GM23338 (cell line): ENCODE data around the gene ARL8B.

Experiments used
- CREB1 ChIP-seq: fragments of 250-450 bp; sonication (Bioruptor Pico); IDR thresholded peaks from 2 replicates; pipeline ENCODE4 v1.5.0; 2020; ENCODE audit warnings: low read depth, mild to moderate bottlenecking, moderate library complexity
- CTCF ChIP-seq, 2 experiments: fragments of 200-600 bp in 1 of 2; sonication (generic) in 1 of 2; conservative IDR thresholded peaks; 2 replicates each; pipeline versions ENCODE4 v1.5.1 to v1.6.1; 2016 to 2017; ENCODE audit warnings: antibody characterized with exemption in 2 of 2, low read depth in 2 of 2, mild to moderate bottlenecking in 2 of 2, moderate library complexity in 1 of 2
- ETS1 ChIP-seq: IDR thresholded peaks from 2 replicates; pipeline ENCODE4 v1.6.1; 2016; ENCODE audit warnings: antibody characterized with exemption
- EZH2 ChIP-seq: fragments of 200-600 bp; sonication (generic); IDR thresholded peaks from one replicate; pipeline ENCODE4 v1.8.0; 2017; ENCODE audit warnings: antibody characterized with exemption, mild to moderate bottlenecking, low read depth; ENCODE audit not compliant: unreplicated experiment
- EZH2phosphoT487 ChIP-seq: fragments of 200-600 bp; sonication (generic); IDR thresholded peaks from one replicate; pipeline ENCODE4 v1.8.1; 2018; ENCODE audit warnings: antibody characterized with exemption; ENCODE audit not compliant: unreplicated experiment
- JUNB ChIP-seq: IDR thresholded peaks from one replicate; pipeline ENCODE4 v1.6.1; 2016; ENCODE audit warnings: antibody characterized with exemption; ENCODE audit not compliant: unreplicated experiment
- NANOG ChIP-seq: IDR thresholded peaks from 2 replicates; pipeline ENCODE4 v1.6.1; 2016; ENCODE audit warnings: antibody characterized with exemption, borderline replicate concordance
- POLR2AphosphoS5 ChIP-seq: IDR thresholded peaks from 2 replicates; pipeline ENCODE4 v1.6.1; 2016; ENCODE audit warnings: antibody characterized with exemption, low read depth
- REST ChIP-seq: IDR thresholded peaks from one replicate; pipeline ENCODE4 v1.6.1; 2018; ENCODE audit warnings: antibody characterized with exemption; ENCODE audit not compliant: unreplicated experiment
- ZNF114 ChIP-seq: fragments of 250-450 bp; sonication (Bioruptor Pico); IDR thresholded peaks from 2 replicates; pipeline ENCODE4 v1.5.0; 2020; ENCODE audit warnings: mild to moderate bottlenecking, moderate library complexity
- ZNF331 ChIP-seq: fragments of 250-450 bp; sonication (Bioruptor Pico); IDR thresholded peaks from 2 replicates; pipeline ENCODE4 v1.5.0; 2020; ENCODE audit warnings: low read depth, mild to moderate bottlenecking, moderate library complexity

GRCh38 chr3:5192571-5193365 is 70.7 kb downstream of the ARL8B start:
- TF ChIP-seq ZNF331 (CRISPR knock-in tag) = no peak
- no peak for TF ChIP-seq CTCF (conservative IDR thresholded peaks at IDR 0.05; ENCODE audit: low read depth in 2 of 2)
- no peak for TF ChIP-seq POLR2AphosphoS5
- TF ChIP-seq CREB1 = no peak
- no peak for TF ChIP-seq EZH2
- TF ChIP-seq REST = no peak
- TF ChIP-seq EZH2phosphoT487 = no peak
- TF ChIP-seq JUNB = no peak
- TF ChIP-seq NANOG = no peak
- no peak for TF ChIP-seq ETS1
- TF ChIP-seq ZNF114 (CRISPR knock-in tag) = no peak
